Ishikawa (cell line): Measurements from ENCODE around the gene PLEKHO2.

Experiments
- EGR1 ChIP-seq: IDR thresholded peaks from 2 replicates; pipeline ENCODE4 v1.6.1; 2012
- EP300 ChIP-seq: IDR thresholded peaks from 2 replicates; pipeline ENCODE4 v1.6.1; 2012; ENCODE audit warnings: borderline replicate concordance
- FOXM1 ChIP-seq: IDR thresholded peaks from 2 replicates; pipeline ENCODE4 v1.6.1; 2012; ENCODE audit warnings: low read depth, borderline replicate concordance
- MAX ChIP-seq: IDR thresholded peaks from 2 replicates; pipeline ENCODE4 v1.6.1; 2012
- RAD21 ChIP-seq: IDR thresholded peaks from 2 replicates; pipeline ENCODE4 v1.6.1; 2012; ENCODE audit warnings: low read depth
- REST ChIP-seq: IDR thresholded peaks from 2 replicates; pipeline ENCODE4 v1.6.1; 2012; ENCODE audit warnings: low read depth, mild to moderate bottlenecking
- TAF1 ChIP-seq: IDR thresholded peaks from 2 replicates; pipeline ENCODE4 v1.6.1; 2012; ENCODE audit warnings: low read depth, mild to moderate bottlenecking
- TCF12 ChIP-seq: IDR thresholded peaks from 2 replicates; pipeline ENCODE4 v1.6.1; 2012; ENCODE audit warnings: low read depth
- TEAD4 ChIP-seq: IDR thresholded peaks from 2 replicates; pipeline ENCODE4 v1.6.1; 2012
- YY1 ChIP-seq: IDR thresholded peaks from 2 replicates; pipeline ENCODE4 v1.6.1; 2012; ENCODE audit warnings: low read depth
- ZBTB7A ChIP-seq: IDR thresholded peaks from 2 replicates; pipeline ENCODE4 v1.6.1; 2012; ENCODE audit warnings: low read depth

GRCh38 chr15:64896371-64897069 is 54.8 kb downstream of the PLEKHO2 start:
- no peak for TF ChIP-seq TCF12
- TF ChIP-seq TAF1 = no peak
- TF ChIP-seq EP300 = no peak
- TF ChIP-seq YY1 = no peak
- no peak for TF ChIP-seq EGR1
- no peak for TF ChIP-seq RAD21
- TF ChIP-seq ZBTB7A = no peak
- TF ChIP-seq MAX = no peak
- TF ChIP-seq REST = no peak
- no peak for TF ChIP-seq TEAD4
- no peak for TF ChIP-seq FOXM1
